ENCODE measurements around the gene CCDC14.

GRCh38 chr3:123993818-123994217 is 32.8 kb upstream of the CCDC14 start:
- TF ChIP-seq MXI1 (conservative IDR thresholded peaks at IDR 0.05; ENCODE audit: poor library complexity, severe bottlenecking): no peak
- no peak for TF ChIP-seq EZH2 (IDR thresholded peaks at IDR 0.05; ENCODE audit: borderline replicate concordance, insufficient read depth, low read length, poor library complexity, severe bottlenecking)
- no peak for TF ChIP-seq SMC3 (conservative IDR thresholded peaks at IDR 0.05; ENCODE audit: poor library complexity)
- no peak for TF ChIP-seq CTCF (IDR thresholded peaks at IDR 0.05; ENCODE audit: poor library complexity, severe bottlenecking)
- TF ChIP-seq TAF1 (IDR thresholded peaks at IDR 0.05; ENCODE audit: low read depth): no peak
